Sigmoid colon (tissue), 7 donors: ENCODE measurements around the gene CHURC1. TPM values are rescaled to one million over a fixed set of nuclear protein-coding genes. Genes with fewer than 3 reads are reported as not detected.

Experiments used
- DNase-seq: peaks from one replicate; pipeline ENCODE4 v3.0.0-alpha.2; 2019
- H3K27ac ChIP-seq, 4 donors: fragments of 200-600 bp; sonication (generic); one replicate each; pipeline ENCODE4 v1.5.1; 2016 to 2019; ENCODE audit warnings: mild to moderate bottlenecking in 1 of 4
- H3K27me3 ChIP-seq, 3 donors: fragments of 200-600 bp; sonication (generic); one replicate each; pipeline ENCODE4 v1.5.1; 2019; ENCODE audit warnings: mild to moderate bottlenecking in 1 of 3
- H3K36me3 ChIP-seq, 4 donors: fragments of 200-600 bp; sonication (generic); one replicate each; pipeline ENCODE4 v1.5.1; 2016 to 2019
- H3K4me1 ChIP-seq, 4 donors: fragments of 200-600 bp; sonication (generic); one replicate each; pipeline ENCODE4 v1.5.1; 2017 to 2019
- H3K4me3 ChIP-seq, 4 donors: fragments of 200-600 bp; sonication (generic); one replicate each; pipeline ENCODE4 v1.5.1; 2017 to 2019; ENCODE audit warnings: mild to moderate bottlenecking in 2 of 4, moderate library complexity in 1 of 4
- H3K9me3 ChIP-seq, 4 donors: fragments of 200-600 bp in 3 of 4; sonication (generic) in 3 of 4; one replicate each; pipeline versions ENCODE4 v1.5.1 to v1.6.1; 2013 to 2019
- EP300 ChIP-seq, 4 donors: sonication (generic); formaldehyde crosslinking; IDR thresholded peaks; one replicate each; pipeline ENCODE4 v1.6.1; 2017; ENCODE audit warnings: antibody characterized with exemption in 4 of 4
- POLR2A ChIP-seq, 2 donors: fragments of 450-650 bp; IDR thresholded peaks; one replicate each; pipeline ENCODE4 v1.6.1; 2016; ENCODE audit warnings: antibody characterized with exemption in 2 of 2, mild to moderate bottlenecking in 2 of 2, moderate library complexity in 2 of 2
- POLR2AphosphoS5 ChIP-seq, 4 donors: sonication (generic); formaldehyde crosslinking; IDR thresholded peaks; one replicate each; pipeline ENCODE4 v1.6.1; 2017; ENCODE audit warnings: antibody characterized with exemption in 4 of 4
- WGBS, 2 donors: extraction: QIAGEN DNeasy Blood & Tissue Kit; methylation state at CpG; one replicate each; pipeline ENCODE4 v1.1.7; 2013; 5-methylcytosine and 5-hydroxymethylcytosine counted together
- intact Hi-C: fragments of 100-400 bp; cut with DNase I; formaldehyde crosslinking; loops from one replicate; pipeline ENCODE4 v1.15.1; 2023
- polyA plus RNA-seq, 3 donors: library from polyadenylated mRNA; stranded (reverse); fragments of 200-250 nt; gene quantifications; one replicate each; pipeline ENCODE4 v1.2.3, GENCODE V29; 2013
- total RNA-seq, 4 donors: library from RNA; depleted of rRNA; stranded (reverse); fragments of >200 nt; gene quantifications; one replicate each; pipeline ENCODE4 v1.1.0, GENCODE V29; 2016
- TF ChIP-seq, protein P1 (sequence below), 4 experiments: fragments of 450-650 bp in 3 of 4; fragments of 200-600 bp in 1 of 4; IDR thresholded peaks; one replicate each; pipeline ENCODE4 v1.5.1; 2016 to 2019; ENCODE audit warnings: antibody characterized with exemption in 4 of 4, mild to moderate bottlenecking in 3 of 4, moderate library complexity in 2 of 4
- donor health status: healthy with polysubstance abuse.
- donor health status: Bipolar disorder and iron deficiency.
- donor health status: healthy.

Gene CHURC1
- total and polyA plus RNA-seq, 7 donors = 41.8 to 161 (median 110) TPM

DNA sequence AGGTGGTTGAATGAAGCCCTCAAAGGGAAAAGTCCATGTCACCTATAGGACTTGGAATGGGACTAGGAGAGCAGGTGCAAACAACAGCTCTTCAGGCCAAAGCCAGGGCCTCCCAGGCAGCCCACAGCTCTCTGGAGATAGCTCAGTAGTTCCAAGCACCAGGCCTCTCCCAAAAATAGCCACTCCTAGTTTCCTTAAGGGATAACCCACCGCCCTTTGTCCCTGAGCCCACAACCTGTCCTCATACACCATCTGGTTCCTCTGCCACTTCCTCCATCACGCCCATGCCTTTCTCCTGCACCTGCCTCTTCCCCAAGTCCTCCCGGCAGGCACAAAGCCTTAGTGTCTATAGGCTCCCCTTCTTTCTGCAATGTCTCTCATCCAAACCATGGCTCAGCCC is 55.8 kb downstream of the CHURC1 start:
- intact Hi-C loops = no loop called here
- H3K9me3 ChIP-seq = no peaks in the 10 kb centered on the region
- no peak overlapping the region for H3K27ac ChIP-seq
- TF ChIP-seq, protein P1, sequence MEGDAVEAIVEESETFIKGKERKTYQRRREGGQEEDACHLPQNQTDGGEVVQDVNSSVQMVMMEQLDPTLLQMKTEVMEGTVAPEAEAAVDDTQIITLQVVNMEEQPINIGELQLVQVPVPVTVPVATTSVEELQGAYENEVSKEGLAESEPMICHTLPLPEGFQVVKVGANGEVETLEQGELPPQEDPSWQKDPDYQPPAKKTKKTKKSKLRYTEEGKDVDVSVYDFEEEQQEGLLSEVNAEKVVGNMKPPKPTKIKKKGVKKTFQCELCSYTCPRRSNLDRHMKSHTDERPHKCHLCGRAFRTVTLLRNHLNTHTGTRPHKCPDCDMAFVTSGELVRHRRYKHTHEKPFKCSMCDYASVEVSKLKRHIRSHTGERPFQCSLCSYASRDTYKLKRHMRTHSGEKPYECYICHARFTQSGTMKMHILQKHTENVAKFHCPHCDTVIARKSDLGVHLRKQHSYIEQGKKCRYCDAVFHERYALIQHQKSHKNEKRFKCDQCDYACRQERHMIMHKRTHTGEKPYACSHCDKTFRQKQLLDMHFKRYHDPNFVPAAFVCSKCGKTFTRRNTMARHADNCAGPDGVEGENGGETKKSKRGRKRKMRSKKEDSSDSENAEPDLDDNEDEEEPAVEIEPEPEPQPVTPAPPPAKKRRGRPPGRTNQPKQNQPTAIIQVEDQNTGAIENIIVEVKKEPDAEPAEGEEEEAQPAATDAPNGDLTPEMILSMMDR (IDR thresholded peaks at IDR 0.05) = no peak
- TF ChIP-seq POLR2A (IDR thresholded peaks at IDR 0.05) = no peak
- TF ChIP-seq POLR2AphosphoS5 (IDR thresholded peaks at IDR 0.05) = no peak
- TF ChIP-seq EP300 (IDR thresholded peaks at IDR 0.05) = no peak
- H3K4me3 ChIP-seq = no peak overlapping the region
- WGBS, 2 donors = 21 to 46% methylated on average over 3 of the region's 3 CpGs
- DNase-seq = peak; percentile 19
- no peaks in the 10 kb centered on the region for H3K27me3 ChIP-seq
- peaks cover 0 to 18% (median 14%) of the 10 kb centered on the region in 4 donors for H3K4me1 ChIP-seq
- no peaks in the 10 kb centered on the region for H3K36me3 ChIP-seq

DNA sequence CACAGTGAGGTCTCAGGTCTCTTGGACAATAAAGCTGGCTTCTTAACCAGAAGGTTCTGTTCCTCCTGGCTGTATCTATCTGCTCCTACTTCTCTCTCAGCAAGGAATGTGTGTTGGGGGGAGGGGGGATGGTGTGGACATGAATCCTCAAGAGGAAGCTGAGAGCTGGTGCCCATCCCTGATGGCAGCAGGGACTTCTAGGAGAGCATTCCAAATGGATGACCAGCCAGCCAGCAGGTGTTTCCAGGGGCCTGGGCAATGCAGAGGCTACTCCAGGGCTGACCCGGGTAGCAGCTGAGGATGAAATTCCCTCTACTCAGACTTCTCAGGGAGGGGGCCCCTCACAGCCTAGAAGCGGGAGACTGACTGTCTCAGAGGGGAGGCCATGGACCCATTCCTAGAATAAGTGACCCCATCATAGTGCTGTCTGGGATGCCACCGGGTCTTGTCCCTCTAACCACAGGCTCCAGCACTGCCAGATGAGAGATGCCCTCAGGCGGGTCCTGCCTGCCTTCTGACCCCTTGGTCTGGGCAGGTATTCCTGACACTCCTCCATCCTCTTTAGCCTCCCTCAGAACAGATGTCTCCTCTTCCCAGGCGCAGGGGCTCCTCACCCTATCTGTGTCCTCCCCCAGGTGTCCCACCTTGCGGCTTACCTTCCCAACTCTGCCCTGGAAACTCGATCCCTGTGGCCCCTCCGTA is 56.7 kb downstream of the CHURC1 start:
- 33 to 50% methylated on average over 8 of the region's 8 CpGs for WGBS, 2 donors
- no peak for TF ChIP-seq POLR2A (IDR thresholded peaks at IDR 0.05)
- no peak for TF ChIP-seq POLR2AphosphoS5 (IDR thresholded peaks at IDR 0.05)
- TF ChIP-seq EP300 (IDR thresholded peaks at IDR 0.05) = no peak
- TF ChIP-seq, protein P1 (IDR thresholded peaks at IDR 0.05) = no peak
- Histone ChIP-seq H3K27me3 (no peaks in the 10 kb centered on the region), H3K27ac (no peak overlapping the region), H3K9me3 (no peaks in the 10 kb centered on the region), H3K4me1 (peaks cover 0 to 18% (median 14%) of the 10 kb centered on the region in 4 donors), H3K36me3 (no peaks in the 10 kb centered on the region), H3K4me3 (peak overlapping the region in 3 of 4 donors; percentile 74 to 83 (median 77))
- DNase-seq = no peak
- intact Hi-C loops = no loop called here

DNA sequence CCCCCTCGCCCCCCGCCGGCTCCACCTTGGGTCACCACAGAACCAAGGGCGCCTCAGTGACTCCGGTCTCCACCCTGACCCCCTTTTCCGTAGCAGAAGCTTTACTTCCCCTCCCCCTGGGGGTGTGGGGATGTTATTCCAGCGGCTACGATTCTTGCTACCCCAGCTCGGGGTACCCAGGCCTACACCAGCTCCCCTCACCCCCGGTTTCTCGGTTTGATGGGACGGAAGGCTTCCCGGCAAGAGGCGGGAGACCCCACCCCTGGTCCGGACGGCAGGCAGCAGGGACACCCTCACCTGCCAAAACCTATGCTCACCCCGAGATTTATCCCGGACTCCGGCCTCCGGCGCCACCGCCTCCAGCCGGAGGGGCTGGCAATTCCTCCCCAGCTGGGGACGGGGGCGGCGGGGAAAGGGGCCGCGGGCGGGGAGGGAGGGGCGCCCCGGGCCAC is 57.3 kb downstream of the CHURC1 start:
- Histone ChIP-seq H3K27ac (peak overlapping the region in 2 of 4 donors; percentile 23 to 62), H3K36me3 (no peaks in the 10 kb centered on the region), H3K4me1 (peaks cover 0 to 18% (median 14%) of the 10 kb centered on the region in 4 donors), H3K4me3 (peak overlapping the region; percentile 56 to 83 (median 76)), H3K9me3 (no peaks in the 10 kb centered on the region), H3K27me3 (no peaks in the 10 kb centered on the region)
- TF ChIP-seq EP300 (IDR thresholded peaks at IDR 0.05) = no peak
- no peak for TF ChIP-seq POLR2A (IDR thresholded peaks at IDR 0.05)
- no peak for TF ChIP-seq POLR2AphosphoS5 (IDR thresholded peaks at IDR 0.05)
- TF ChIP-seq, protein P1 (IDR thresholded peaks at IDR 0.05) = no peak
- intact Hi-C loops = no loop called here
- 1 to 4% methylated on average over 31 of the region's 31 CpGs for WGBS, 2 donors
- no peak for DNase-seq

DNA sequence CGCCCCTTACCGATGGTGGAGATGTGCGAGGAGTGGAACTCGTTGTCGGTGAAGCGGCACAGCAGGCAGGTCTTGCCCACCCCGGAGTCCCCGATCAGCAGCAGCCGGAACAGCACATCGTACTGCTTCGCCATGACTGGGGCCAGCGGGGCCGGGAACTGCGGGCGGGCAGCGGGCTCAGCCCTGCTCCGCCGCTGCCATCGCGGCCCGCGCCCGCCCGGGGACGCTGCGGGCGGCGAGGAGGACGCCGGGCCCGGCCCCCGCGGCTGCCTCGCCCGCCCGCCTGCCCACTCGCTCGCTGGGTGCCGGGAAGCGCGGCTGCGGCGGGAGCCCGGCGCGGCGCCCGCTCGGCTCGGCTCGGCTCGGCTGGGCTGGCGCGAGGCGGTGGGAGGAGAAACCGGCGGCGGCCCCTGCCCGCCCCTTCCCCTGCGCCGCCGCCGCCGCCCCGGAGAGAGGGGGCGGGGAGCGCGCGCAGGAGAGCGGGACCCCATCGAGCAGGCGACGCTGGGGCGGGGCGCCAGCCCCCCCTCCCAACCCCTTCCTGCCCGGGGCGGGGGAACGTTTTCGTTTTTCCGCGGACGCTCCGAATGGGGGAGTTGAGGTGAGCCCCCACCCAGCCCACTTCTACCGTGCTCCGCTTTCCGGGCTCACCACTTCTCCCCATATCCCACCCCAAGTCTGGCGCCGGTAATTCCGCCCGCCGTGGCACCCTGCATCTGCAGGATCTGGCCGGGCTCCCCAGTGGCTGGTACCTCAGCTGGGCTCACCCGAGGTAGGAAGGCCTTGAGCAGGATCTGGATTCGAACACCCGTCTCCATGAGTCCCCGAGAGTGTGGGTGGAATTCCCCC is 57.9 kb downstream of the CHURC1 start, which contains the start of gene RAB15:
Gene RAB15, minus strand, starts transcription at position 394 of the 849 bp plus-strand sequence. Its CDS starts 260 bp downstream, at position 134.
- intact Hi-C loops = no loop called here
- 0 to 1% methylated on average over 96 of the region's 96 CpGs for WGBS, 2 donors
- DNase-seq = no peak

More for the DNA sequence above, 57.9 kb downstream of the CHURC1 start, which contains the start of gene RAB15:
- Histone ChIP-seq H3K4me1 (peaks cover 0 to 18% (median 14%) of the 10 kb centered on the region in 4 donors), H3K27me3 (no peaks in the 10 kb centered on the region), H3K36me3 (no peaks in the 10 kb centered on the region), H3K9me3 (no peaks in the 10 kb centered on the region), H3K27ac (peak within 1 kb of the TSS in 2 of 4 donors; percentile 54 to 62), H3K4me3 (peak within 1 kb of the TSS; percentile 56 to 83 (median 76))
- TF ChIP-seq EP300 (IDR thresholded peaks at IDR 0.05) (no peak), POLR2A (IDR thresholded peaks at IDR 0.05) (no peak), POLR2AphosphoS5 (IDR thresholded peaks at IDR 0.05) (no peak)
- TF ChIP-seq, protein P1 (IDR thresholded peaks at IDR 0.05) = no peak
